OCI-LY1 (cell line): ENCODE measurements around the gene GATAD2A.
A peak's percentile ranks its signal among the peaks of the same experiment; 100 is the strongest.

Source experiments
- H2AFZ ChIP-seq: fragments of 200-600 bp; sonication (generic), shearing (Covaris generic); 2 replicates; pipeline ENCODE4 v1.6.0; 2014; ENCODE audit warnings: antibody characterized with exemption, mild to moderate bottlenecking, low read length
- H3F3A ChIP-seq: fragments of 200-600 bp; sonication (generic), shearing (Covaris generic); 2 replicates; pipeline ENCODE4 v1.6.0; 2014; ENCODE audit warnings: mild to moderate bottlenecking, antibody characterized with exemption, low read length, moderate library complexity; ENCODE audit not compliant: insufficient read depth
- H3K27ac ChIP-seq: fragments of 200-600 bp; sonication (generic); 2 replicates; pipeline ENCODE4 v1.5.1; 2014; ENCODE audit warnings: low read length, mixed run types, mild to moderate bottlenecking, low read depth; ENCODE audit not compliant: poor library complexity, severe bottlenecking
- H3K27me3 ChIP-seq: fragments of 200-600 bp; sonication (generic); 2 replicates; pipeline ENCODE4 v1.6.0; 2014; ENCODE audit warnings: antibody characterized with exemption, mild to moderate bottlenecking, low read length, moderate library complexity; ENCODE audit not compliant: insufficient read depth
- H3K36me3 ChIP-seq: fragments of 200-600 bp; sonication (generic); 2 replicates; pipeline ENCODE4 v1.6.1; 2014; ENCODE audit warnings: mild to moderate bottlenecking, antibody characterized with exemption, low read length, moderate library complexity, mixed read lengths; ENCODE audit not compliant: insufficient read depth
- H3K4me1 ChIP-seq: fragments of 200-600 bp; sonication (generic); 2 replicates; pipeline ENCODE4 v1.5.1; 2014; ENCODE audit warnings: mild to moderate bottlenecking, low read length, moderate library complexity; ENCODE audit not compliant: insufficient read depth, severe bottlenecking
- H3K4me2 ChIP-seq: fragments of 200-600 bp; sonication (generic), shearing (Covaris generic); 2 replicates; pipeline ENCODE4 v1.6.1; 2014; ENCODE audit warnings: low read length
- H3K4me3 ChIP-seq: fragments of 200-600 bp; sonication (generic); 2 replicates; pipeline ENCODE4 v1.5.1; 2014; ENCODE audit warnings: low read length, low read depth, mild to moderate bottlenecking, mixed read lengths; ENCODE audit not compliant: poor library complexity, severe bottlenecking
- H3K79me2 ChIP-seq: fragments of 200-600 bp; shearing (Covaris generic); 2 replicates; pipeline ENCODE4 v1.6.1; 2016; ENCODE audit warnings: mixed run types, low read length, mixed read lengths; ENCODE audit not compliant: insufficient read depth
- H3K9ac ChIP-seq: fragments of 200-600 bp; sonication (generic), shearing (Covaris generic); 2 replicates; pipeline ENCODE4 v1.6.1; 2014; ENCODE audit warnings: mild to moderate bottlenecking, low read length, mixed read lengths
- H3K9me2 ChIP-seq: fragments of 200-600 bp; sonication (generic), shearing (Covaris generic); 2 replicates; pipeline ENCODE4 v1.6.1; 2014; ENCODE audit warnings: low read depth, mild to moderate bottlenecking, low read length, mixed read lengths
- H3K9me3 ChIP-seq: fragments of 200-600 bp; shearing (Covaris generic); 2 replicates; pipeline ENCODE4 v1.6.1; 2014; ENCODE audit warnings: low read length, mixed read lengths
- H4K20me1 ChIP-seq: fragments of 200-600 bp; sonication (generic), shearing (Covaris generic); 2 replicates; pipeline ENCODE4 v1.6.0; 2016; ENCODE audit warnings: mild to moderate bottlenecking, low read length; ENCODE audit not compliant: insufficient read depth
- EZH2 ChIP-seq: fragments of 200-600 bp; sonication (generic), shearing (Covaris generic); IDR thresholded peaks from 2 replicates; pipeline ENCODE4 v1.8.0; 2017; ENCODE audit warnings: borderline replicate concordance, mixed run types, mild to moderate bottlenecking, antibody characterized with exemption, low read length, moderate library complexity, mixed read lengths
- TF ChIP-seq, protein P1 (sequence below): fragments of 200-600 bp; sonication (generic), shearing (Covaris generic); IDR thresholded peaks from 2 replicates; pipeline ENCODE4 v1.5.1; 2017; ENCODE audit warnings: mild to moderate bottlenecking, antibody characterized with exemption, low read length, moderate library complexity, mixed read lengths

GATAD2A gene

DNA sequence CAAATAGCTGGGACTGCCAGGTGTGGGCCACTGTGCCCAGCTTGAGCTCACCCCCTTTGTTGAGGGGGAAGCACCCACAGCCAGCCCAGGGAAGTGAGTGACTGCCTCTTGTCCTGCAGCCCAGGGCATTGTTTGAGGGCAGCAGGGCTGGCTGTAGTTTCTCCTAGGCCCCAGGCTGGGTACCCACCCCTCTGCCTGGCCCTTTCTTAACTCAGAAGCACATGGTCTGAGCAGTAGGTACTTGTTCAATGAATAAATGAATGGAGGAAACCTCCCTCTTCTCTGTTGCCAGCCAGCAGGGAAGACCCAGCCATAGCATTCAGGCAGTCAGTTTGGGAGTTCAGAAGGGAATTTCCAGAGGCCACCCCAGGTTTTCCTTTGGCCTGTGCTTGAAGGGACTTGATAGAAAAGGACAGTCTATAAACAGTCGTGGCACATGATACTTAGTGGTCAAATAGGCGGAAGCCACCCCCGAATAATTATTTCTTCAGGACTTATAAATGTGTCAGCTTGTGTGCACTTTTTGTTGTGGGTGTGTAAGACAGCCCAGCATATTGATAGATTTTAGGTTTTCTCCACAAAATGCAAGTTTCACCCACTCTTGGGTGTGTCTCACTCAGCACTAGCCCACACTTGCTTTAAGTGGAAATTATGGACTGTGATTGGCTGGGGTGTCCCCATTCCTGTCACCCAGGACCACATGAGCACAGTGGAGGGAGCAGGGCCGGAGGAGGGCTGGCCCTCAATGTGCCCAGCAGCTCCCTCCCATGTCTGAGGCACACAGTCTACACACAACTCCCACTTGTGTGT lies 33.1 kb downstream of the GATAD2A start:
- Histone ChIP-seq H3K9ac (no peak overlapping the region), H4K20me1 (no peaks in the 10 kb centered on the region), H3K9me2 (no peaks in the 10 kb centered on the region), H3F3A (no peaks in the 10 kb centered on the region), H3K79me2 (peaks cover 83% of the 10 kb centered on the region), H3K36me3 (peaks cover 46% of the 10 kb centered on the region), H3K4me3 (no peak overlapping the region), H3K4me2 (no peak overlapping the region), H3K27ac (no peak overlapping the region), H3K27me3 (no peaks in the 10 kb centered on the region), H3K9me3 (no peaks in the 10 kb centered on the region), H2AFZ (no peak overlapping the region), H3K4me1 (peaks cover 6% of the 10 kb centered on the region)
- TF ChIP-seq, protein P1, sequence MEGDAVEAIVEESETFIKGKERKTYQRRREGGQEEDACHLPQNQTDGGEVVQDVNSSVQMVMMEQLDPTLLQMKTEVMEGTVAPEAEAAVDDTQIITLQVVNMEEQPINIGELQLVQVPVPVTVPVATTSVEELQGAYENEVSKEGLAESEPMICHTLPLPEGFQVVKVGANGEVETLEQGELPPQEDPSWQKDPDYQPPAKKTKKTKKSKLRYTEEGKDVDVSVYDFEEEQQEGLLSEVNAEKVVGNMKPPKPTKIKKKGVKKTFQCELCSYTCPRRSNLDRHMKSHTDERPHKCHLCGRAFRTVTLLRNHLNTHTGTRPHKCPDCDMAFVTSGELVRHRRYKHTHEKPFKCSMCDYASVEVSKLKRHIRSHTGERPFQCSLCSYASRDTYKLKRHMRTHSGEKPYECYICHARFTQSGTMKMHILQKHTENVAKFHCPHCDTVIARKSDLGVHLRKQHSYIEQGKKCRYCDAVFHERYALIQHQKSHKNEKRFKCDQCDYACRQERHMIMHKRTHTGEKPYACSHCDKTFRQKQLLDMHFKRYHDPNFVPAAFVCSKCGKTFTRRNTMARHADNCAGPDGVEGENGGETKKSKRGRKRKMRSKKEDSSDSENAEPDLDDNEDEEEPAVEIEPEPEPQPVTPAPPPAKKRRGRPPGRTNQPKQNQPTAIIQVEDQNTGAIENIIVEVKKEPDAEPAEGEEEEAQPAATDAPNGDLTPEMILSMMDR, result no peak
- TF ChIP-seq EZH2, result no peak

DNA sequence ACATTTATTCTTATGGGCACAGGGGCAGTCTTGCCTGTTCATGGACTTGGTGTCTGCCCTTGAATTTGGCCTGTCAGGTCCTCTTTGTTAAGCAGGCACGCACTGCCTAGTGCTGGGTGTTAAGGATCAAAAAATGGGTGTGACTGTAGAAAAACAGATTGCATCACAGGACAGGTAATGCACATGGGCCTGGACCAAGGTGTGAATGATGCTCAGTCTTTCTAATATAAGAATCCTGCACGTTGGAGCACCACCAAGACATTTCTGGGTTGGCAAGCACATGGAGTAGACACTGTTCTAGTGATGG lies 33.7 kb downstream of the GATAD2A start:
- Histone ChIP-seq H3K79me2 (peaks cover 83% of the 10 kb centered on the region), H4K20me1 (no peaks in the 10 kb centered on the region), H3K36me3 (peaks cover 50% of the 10 kb centered on the region)

DNA sequence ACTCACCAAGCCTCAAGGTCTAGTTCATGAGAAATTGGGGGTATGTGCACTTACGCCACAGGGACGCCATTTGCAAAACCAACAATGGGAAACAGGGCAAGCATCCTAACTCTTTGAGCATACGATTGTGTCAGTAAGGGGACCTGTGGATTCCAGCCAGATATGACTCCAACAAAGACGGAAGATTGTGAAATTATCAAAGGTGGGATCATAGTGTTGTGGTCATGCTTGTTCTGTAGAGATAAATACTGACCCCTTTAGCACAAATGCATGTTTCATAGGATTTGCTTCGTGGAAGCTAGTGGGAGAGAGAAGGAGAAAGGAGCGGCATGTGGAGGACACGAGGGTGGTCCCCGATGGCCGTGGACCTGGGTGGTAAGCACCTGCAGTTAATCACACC lies 37.8 kb downstream of the GATAD2A start:
- TF ChIP-seq EZH2, result no peak
- TF ChIP-seq, protein P1, result no peak
- peaks cover 28% of the 10 kb centered on the region for H3K36me3 ChIP-seq
- H3K79me2 ChIP-seq, result peaks cover 82% of the 10 kb centered on the region
- no peaks in the 10 kb centered on the region for H3K27me3 ChIP-seq
- no peaks in the 10 kb centered on the region for H4K20me1 ChIP-seq
- H3K4me3 ChIP-seq, result no peak overlapping the region
- peak overlapping the region; percentile 77 for H3K27ac ChIP-seq
- H3K9me2 ChIP-seq, result no peaks in the 10 kb centered on the region
- no peak overlapping the region for H3K4me2 ChIP-seq
- no peak overlapping the region for H2AFZ ChIP-seq
- no peaks in the 10 kb centered on the region; the same call in 1 of the 2 replicates for H3F3A ChIP-seq
- no peak overlapping the region for H3K9ac ChIP-seq
- H3K4me1 ChIP-seq, result peaks cover 47% of the 10 kb centered on the region
- no peaks in the 10 kb centered on the region for H3K9me3 ChIP-seq

More for the DNA sequence above, 33.7 kb downstream of the GATAD2A start:
- no peak overlapping the region for H3K4me2 ChIP-seq
- no peaks in the 10 kb centered on the region for H3K9me2 ChIP-seq
- no peaks in the 10 kb centered on the region; the same call in 1 of the 2 replicates for H3F3A ChIP-seq
- no peaks in the 10 kb centered on the region for H3K9me3 ChIP-seq
- H3K4me1 ChIP-seq, result peaks cover 12% of the 10 kb centered on the region
- no peak overlapping the region for H3K9ac ChIP-seq
- H3K27me3 ChIP-seq, result no peaks in the 10 kb centered on the region
- no peak overlapping the region for H3K4me3 ChIP-seq
- TF ChIP-seq, protein P1, result no peak
- TF ChIP-seq EZH2, result no peak
- H2AFZ ChIP-seq, result no peak overlapping the region
- no peak overlapping the region for H3K27ac ChIP-seq
